ENCODE measurements around the gene HLF.
A peak's percentile ranks its signal among the peaks of the same experiment; 100 is the strongest.

The HLF gene

GRCh38 chr17:55288356-55289105 is 23.8 kb downstream of the HLF start:
- Mint-ChIP-seq H3K36me3 (ENCODE audit: low read depth) (peaks cover 13% of the 10 kb centered on the region), H3K4me3 (no peak overlapping the region), H3K27me3 (ENCODE audit: low read depth) (no peaks in the 10 kb centered on the region), H3K27ac (peak overlapping the region in 1 of 3 experiments; percentile 53), H3K9me3 (peaks cover 13% of the 10 kb centered on the region), H3K4me1 (peaks cover 32% of the 10 kb centered on the region)
- TF ChIP-seq CTCF (IDR thresholded peaks at IDR 0.05; ENCODE audit: unreplicated experiment in 3 of 3) = no peak

- Mint-ChIP-seq H3K27me3 (ENCODE audit: low read depth) (no peaks in the 10 kb centered on the region), H3K9me3 (peaks cover 13% of the 10 kb centered on the region), H3K27ac (peak overlapping the region in 2 of 3 experiments; percentile 21 to 53), H3K4me3 (no peak overlapping the region), H3K4me1 (peaks cover 29% of the 10 kb centered on the region), H3K36me3 (ENCODE audit: low read depth) (peaks cover 13% of the 10 kb centered on the region)
- TF ChIP-seq CTCF (IDR thresholded peaks at IDR 0.05; ENCODE audit: unreplicated experiment in 3 of 3) = no peak
Observed at GRCh38 chr17:55289106-55289446, 24.3 kb downstream of the HLF start.

- Mint-ChIP-seq H3K36me3 (ENCODE audit: low read depth) (peaks cover 13% of the 10 kb centered on the region), H3K27ac (no peak overlapping the region), H3K9me3 (peaks cover 13% of the 10 kb centered on the region), H3K4me3 (no peak overlapping the region), H3K4me1 (peaks cover 26% of the 10 kb centered on the region), H3K27me3 (ENCODE audit: low read depth) (no peaks in the 10 kb centered on the region)
- TF ChIP-seq CTCF (IDR thresholded peaks at IDR 0.05; ENCODE audit: unreplicated experiment in 3 of 3) = no peak
Observed at GRCh38 chr17:55289978-55290377, 25.2 kb downstream of the HLF start.

- H3K4me1 Mint-ChIP-seq = peaks cover 26% of the 10 kb centered on the region
- peaks cover 13% of the 10 kb centered on the region for H3K36me3 Mint-ChIP-seq (ENCODE audit: low read depth)
- TF ChIP-seq CTCF (IDR thresholded peaks at IDR 0.05; ENCODE audit: unreplicated experiment in 3 of 3) = no peak
- no peak overlapping the region for H3K27ac Mint-ChIP-seq
- H3K9me3 Mint-ChIP-seq = peaks cover 13% of the 10 kb centered on the region
- no peak overlapping the region for H3K4me3 Mint-ChIP-seq
- H3K27me3 Mint-ChIP-seq (ENCODE audit: low read depth) = no peaks in the 10 kb centered on the region
Observed at GRCh38 chr17:55290492-55291113, 25.8 kb downstream of the HLF start.

GRCh38 chr17:55291114-55291507 is 26.4 kb downstream of the HLF start:
- H3K4me1 Mint-ChIP-seq = peaks cover 25% of the 10 kb centered on the region
- no peak overlapping the region for H3K27ac Mint-ChIP-seq
- no peak for TF ChIP-seq CTCF (IDR thresholded peaks at IDR 0.05; ENCODE audit: unreplicated experiment in 3 of 3)
- no peaks in the 10 kb centered on the region for H3K27me3 Mint-ChIP-seq (ENCODE audit: low read depth)
- H3K4me3 Mint-ChIP-seq = no peak overlapping the region
- H3K36me3 Mint-ChIP-seq (ENCODE audit: low read depth) = peaks cover 13% of the 10 kb centered on the region
- peaks cover 13% of the 10 kb centered on the region for H3K9me3 Mint-ChIP-seq

GRCh38 chr17:55292094-55292493 is 27.3 kb downstream of the HLF start:
- no peak for TF ChIP-seq CTCF (IDR thresholded peaks at IDR 0.05; ENCODE audit: unreplicated experiment in 3 of 3)
- no peaks in the 10 kb centered on the region for H3K27me3 Mint-ChIP-seq (ENCODE audit: low read depth)
- peaks cover 13% of the 10 kb centered on the region for H3K36me3 Mint-ChIP-seq (ENCODE audit: low read depth)
- no peak overlapping the region for H3K27ac Mint-ChIP-seq
- H3K4me3 Mint-ChIP-seq = no peak overlapping the region
- peaks cover 13% of the 10 kb centered on the region for H3K9me3 Mint-ChIP-seq
- peaks cover 16% of the 10 kb centered on the region for H3K4me1 Mint-ChIP-seq

Data from nephron (organoid).